Sigmoid colon (tissue), 7 donors: ENCODE results near the gene SNRPB2. TPM values are rescaled to one million over a fixed set of nuclear protein-coding genes. Genes with fewer than 3 reads are reported as not detected.

Experiments
- DNase-seq: peaks from one replicate; pipeline ENCODE4 v3.0.0-alpha.2; 2019
- H3K27ac ChIP-seq, 4 donors: fragments of 200-600 bp; sonication (generic); one replicate each; pipeline ENCODE4 v1.5.1; 2016 to 2019; ENCODE audit warnings: mild to moderate bottlenecking in 1 of 4
- H3K27me3 ChIP-seq, 3 donors: fragments of 200-600 bp; sonication (generic); one replicate each; pipeline ENCODE4 v1.5.1; 2019; ENCODE audit warnings: mild to moderate bottlenecking in 1 of 3
- H3K36me3 ChIP-seq, 4 donors: fragments of 200-600 bp; sonication (generic); one replicate each; pipeline ENCODE4 v1.5.1; 2016 to 2019
- H3K4me1 ChIP-seq, 4 donors: fragments of 200-600 bp; sonication (generic); one replicate each; pipeline ENCODE4 v1.5.1; 2017 to 2019
- H3K4me3 ChIP-seq, 4 donors: fragments of 200-600 bp; sonication (generic); one replicate each; pipeline ENCODE4 v1.5.1; 2017 to 2019; ENCODE audit warnings: mild to moderate bottlenecking in 2 of 4, moderate library complexity in 1 of 4
- H3K9me3 ChIP-seq, 4 donors: fragments of 200-600 bp in 3 of 4; sonication (generic) in 3 of 4; one replicate each; pipeline versions ENCODE4 v1.5.1 to v1.6.1; 2013 to 2019
- CTCF ChIP-seq, 4 experiments: fragments of 450-650 bp in 3 of 4; fragments of 200-600 bp in 1 of 4; IDR thresholded peaks; one replicate each; pipeline ENCODE4 v1.5.1; 2016 to 2019; ENCODE audit warnings: antibody characterized with exemption in 4 of 4, mild to moderate bottlenecking in 3 of 4, moderate library complexity in 2 of 4
- EP300 ChIP-seq, 4 donors: sonication (generic); formaldehyde crosslinking; IDR thresholded peaks; one replicate each; pipeline ENCODE4 v1.6.1; 2017; ENCODE audit warnings: antibody characterized with exemption in 4 of 4
- POLR2A ChIP-seq, 2 donors: fragments of 450-650 bp; IDR thresholded peaks; one replicate each; pipeline ENCODE4 v1.6.1; 2016; ENCODE audit warnings: antibody characterized with exemption in 2 of 2, mild to moderate bottlenecking in 2 of 2, moderate library complexity in 2 of 2
- POLR2AphosphoS5 ChIP-seq, 4 donors: sonication (generic); formaldehyde crosslinking; IDR thresholded peaks; one replicate each; pipeline ENCODE4 v1.6.1; 2017; ENCODE audit warnings: antibody characterized with exemption in 4 of 4
- WGBS, 2 donors: extraction: QIAGEN DNeasy Blood & Tissue Kit; methylation state at CpG; one replicate each; pipeline ENCODE4 v1.1.7; 2013; 5-methylcytosine and 5-hydroxymethylcytosine counted together
- intact Hi-C: fragments of 100-400 bp; cut with DNase I; formaldehyde crosslinking; loops from one replicate; pipeline ENCODE4 v1.15.1; 2023
- polyA plus RNA-seq, 3 donors: library from polyadenylated mRNA; stranded (reverse); fragments of 200-250 nt; gene quantifications; one replicate each; pipeline ENCODE4 v1.2.3, GENCODE V29; 2013
- total RNA-seq, 4 donors: library from RNA; depleted of rRNA; stranded (reverse); fragments of >200 nt; gene quantifications; one replicate each; pipeline ENCODE4 v1.1.0, GENCODE V29; 2016
- donor health status: healthy with polysubstance abuse.
- donor health status: Bipolar disorder and iron deficiency.
- donor health status: healthy.

The SNRPB2 gene
- total and polyA plus RNA-seq, 7 donors, result 18.6 to 61.4 (median 35.7) TPM

- H3K27ac ChIP-seq, result no peak overlapping the region
- intact Hi-C loops, result no loop called here
- 70 to 77% methylated on average over 4 of the region's 4 CpGs for WGBS, 2 donors
- H3K36me3 ChIP-seq, result no peaks in the 10 kb centered on the region
- H3K27me3 ChIP-seq, result no peaks in the 10 kb centered on the region
- no peak for DNase-seq
- H3K9me3 ChIP-seq, result no peaks in the 10 kb centered on the region
- H3K4me1 ChIP-seq, result no peaks in the 10 kb centered on the region
- no peak overlapping the region for H3K4me3 ChIP-seq
- TF ChIP-seq CTCF (IDR thresholded peaks at IDR 0.05), result no peak
- no peak for TF ChIP-seq POLR2AphosphoS5 (IDR thresholded peaks at IDR 0.05)
- no peak for TF ChIP-seq EP300 (IDR thresholded peaks at IDR 0.05)
- no peak for TF ChIP-seq POLR2A (IDR thresholded peaks at IDR 0.05)
Observed at GRCh38 chr20:16699293-16699692, 30.5 kb upstream of the SNRPB2 start.

- 49 to 74% methylated on average over 3 of the region's 3 CpGs for WGBS, 2 donors
- H3K27ac ChIP-seq, result no peak overlapping the region
- H3K4me3 ChIP-seq, result no peak overlapping the region
- H3K36me3 ChIP-seq, result no peaks in the 10 kb centered on the region
- H3K4me1 ChIP-seq, result no peaks in the 10 kb centered on the region
- H3K27me3 ChIP-seq, result no peaks in the 10 kb centered on the region
- no peak for DNase-seq
- no peak for TF ChIP-seq POLR2A (IDR thresholded peaks at IDR 0.05)
- intact Hi-C loops, result no loop called here
- no peaks in the 10 kb centered on the region for H3K9me3 ChIP-seq
Observed at GRCh38 chr20:16701296-16701695, 28.5 kb upstream of the SNRPB2 start.

GRCh38 chr20:16703570-16703969 is 26.3 kb upstream of the SNRPB2 start:
- Histone ChIP-seq H3K36me3 (no peaks in the 10 kb centered on the region), H3K27ac (no peak overlapping the region), H3K4me1 (no peaks in the 10 kb centered on the region), H3K27me3 (no peaks in the 10 kb centered on the region), H3K4me3 (no peak overlapping the region), H3K9me3 (no peaks in the 10 kb centered on the region)
- no peak for DNase-seq
- 85 to 88% methylated on average over 4 of the region's 4 CpGs for WGBS, 2 donors
- no peak for TF ChIP-seq EP300 (IDR thresholded peaks at IDR 0.05)
- no peak for TF ChIP-seq CTCF (IDR thresholded peaks at IDR 0.05)
- TF ChIP-seq POLR2A (IDR thresholded peaks at IDR 0.05), result no peak
- no peak for TF ChIP-seq POLR2AphosphoS5 (IDR thresholded peaks at IDR 0.05)
- intact Hi-C loops, result no loop called here

- H3K4me1 ChIP-seq, result no peaks in the 10 kb centered on the region
- TF ChIP-seq POLR2A (IDR thresholded peaks at IDR 0.05) (no peak), EP300 (IDR thresholded peaks at IDR 0.05) (no peak)
- H3K27me3 ChIP-seq, result no peaks in the 10 kb centered on the region
- no peak overlapping the region for H3K4me3 ChIP-seq
- H3K36me3 ChIP-seq, result no peaks in the 10 kb centered on the region
- no peak overlapping the region for H3K27ac ChIP-seq
- intact Hi-C loops, result no loop called here
- DNase-seq, result no peak
- H3K9me3 ChIP-seq, result no peaks in the 10 kb centered on the region
- WGBS, 2 donors, result 85 to 90% methylated on average over 3 of the region's 3 CpGs
Observed at GRCh38 chr20:16707674-16708073, 22.2 kb upstream of the SNRPB2 start.

- Histone ChIP-seq H3K27ac (no peak overlapping the region), H3K9me3 (no peaks in the 10 kb centered on the region), H3K36me3 (no peaks in the 10 kb centered on the region), H3K4me1 (no peaks in the 10 kb centered on the region), H3K27me3 (no peaks in the 10 kb centered on the region), H3K4me3 (no peak overlapping the region)
- TF ChIP-seq POLR2AphosphoS5 (IDR thresholded peaks at IDR 0.05) (no peak), EP300 (IDR thresholded peaks at IDR 0.05) (no peak), POLR2A (IDR thresholded peaks at IDR 0.05) (no peak), CTCF (IDR thresholded peaks at IDR 0.05) (no peak)
- intact Hi-C loops, result no loop called here
- DNase-seq, result no peak
Observed at GRCh38 chr20:16708602-16709001, 21.2 kb upstream of the SNRPB2 start.

GRCh38 chr20:16709017-16709416 is 20.8 kb upstream of the SNRPB2 start:
- H3K36me3 ChIP-seq, result no peaks in the 10 kb centered on the region
- H3K27me3 ChIP-seq, result no peaks in the 10 kb centered on the region
- no peaks in the 10 kb centered on the region for H3K9me3 ChIP-seq
- TF ChIP-seq POLR2AphosphoS5 (IDR thresholded peaks at IDR 0.05) (no peak), EP300 (IDR thresholded peaks at IDR 0.05) (no peak)
- H3K27ac ChIP-seq, result no peak overlapping the region
- no peak for DNase-seq
- intact Hi-C loops, result no loop called here
- H3K4me1 ChIP-seq, result no peaks in the 10 kb centered on the region
- no peak overlapping the region for H3K4me3 ChIP-seq
